AG08395 (cell line): Measurements from ENCODE around the gene BEST4.
"Not testable (repeated sequence)": the region's sequence is repeated elsewhere in the genome, so short reads cannot be mapped to it uniquely, and the experiment has no call there.

Experiments used
- DNase-seq: peaks from one replicate; pipeline ENCODE4 v3.0.0; 2012; ENCODE audit warnings: mixed read lengths, low spot score

Gene BEST4

GRCh38 chr1:44802306-44803061 lies 14.5 kb upstream of the BEST4 start:
- no peak for DNase-seq

GRCh38 chr1:44801491-44802305 lies 13.7 kb upstream of the BEST4 start:
- DNase-seq: no peak

- DNase-seq: peak; percentile 98
These were observed 12.0 kb upstream of the BEST4 start, which contains the start of gene PLK3 for GRCh38 chr1:44799770-44800584. Gene PLK3, plus strand, starts transcription at chr1:44800377. Its CDS starts 87 bp downstream, at chr1:44800464.

GRCh38 chr1:44798481-44799365 lies 10.8 kb upstream of the BEST4 start:
- no peak for DNase-seq

- DNase-seq: not testable (repeated sequence)
These were observed 9.9 kb upstream of the BEST4 start for GRCh38 chr1:44797886-44798285.

- no peak for DNase-seq
These were observed 4.9 kb upstream of the BEST4 start for GRCh38 chr1:44792736-44793502.

GRCh38 chr1:44790968-44791801 lies 3.2 kb upstream of the BEST4 start:
- DNase-seq: no peak

GRCh38 chr1:44787506-44787905 lies 464 bp downstream of the BEST4 start:
- no peak for DNase-seq

GRCh38 chr1:44786841-44787426 lies 1.0 kb downstream of the BEST4 start:
- no peak for DNase-seq

- peak; percentile 46 for DNase-seq
These were observed 1.7 kb downstream of the BEST4 start for GRCh38 chr1:44786138-44786840.

GRCh38 chr1:44785501-44786137 lies 2.4 kb downstream of the BEST4 start:
- no peak for DNase-seq

GRCh38 chr1:44785029-44785380 lies 3.0 kb downstream of the BEST4 start:
- no peak for DNase-seq

GRCh38 chr1:44784094-44785028 lies 3.6 kb downstream of the BEST4 start:
- no peak for DNase-seq

- no peak for DNase-seq
These were observed 4.3 kb downstream of the BEST4 start for GRCh38 chr1:44783697-44784093.

GRCh38 chr1:44780583-44781121 lies 7.3 kb downstream of the BEST4 start:
- DNase-seq: no peak

- no peak for DNase-seq
These were observed 9.0 kb downstream of the BEST4 start for GRCh38 chr1:44778705-44779576.
